ENCODE measurements around the gene KCTD7. TPM values are rescaled to one million over a fixed set of nuclear protein-coding genes. Genes with fewer than 3 reads are reported as not detected.
"Not testable (repeated sequence)": the region's sequence is repeated elsewhere in the genome, so short reads cannot be mapped to it uniquely, and the experiment has no call there.

The KCTD7 gene
- polyA plus RNA-seq, 4 donors: 2.5 to 18.4 (median 3.8) TPM

GRCh38 chr7:66588856-66589570 is 39.7 kb upstream of the KCTD7 start:
- FAIRE-seq: not testable (repeated sequence)
- WGBS, 3 donors: 68 to 69% (median 69%) methylated on average over 5 of the region's 5 CpGs

GRCh38 chr7:66590302-66591057 is 38.2 kb upstream of the KCTD7 start:
- DNase-seq; H3K4me1 ChIP-seq (ENCODE audit: control insufficient read depth in 3 of 3, insufficient read depth in 2 of 3, low read depth in 1 of 3, low read length in 2 of 3); H3K27me3 ChIP-seq (ENCODE audit: control insufficient read depth in 3 of 3, insufficient read depth in 3 of 3, low read length in 3 of 3); FAIRE-seq; H3K36me3 ChIP-seq (ENCODE audit: control insufficient read depth in 3 of 3, insufficient read depth in 2 of 3, low read depth in 1 of 3, low read length in 3 of 3); H3K9me3 ChIP-seq (ENCODE audit: control insufficient read depth in 2 of 2, insufficient read depth in 1 of 2, low read depth in 1 of 2, low read length in 1 of 2): not testable (repeated sequence)
- H3K4me3 ChIP-seq (ENCODE audit: low read depth in 1 of 3, low read length in 3 of 3): peak overlapping the region in 2 of 3 donors; percentile 31 to 96
- 53 to 62% (median 57%) methylated on average over 11 of the region's 11 CpGs for WGBS, 3 donors
- H3K27ac ChIP-seq (ENCODE audit: low read depth in 1 of 3, low read length in 2 of 3): peak overlapping the region in 1 of 3 donors; percentile 24

More at GRCh38 chr7:66588856-66589570, 39.7 kb upstream of the KCTD7 start:
- not testable (repeated sequence) for H3K4me1 ChIP-seq (ENCODE audit: control insufficient read depth in 3 of 3, insufficient read depth in 2 of 3, low read depth in 1 of 3, low read length in 2 of 3); DNase-seq; H3K9me3 ChIP-seq (ENCODE audit: control insufficient read depth in 2 of 2, insufficient read depth in 1 of 2, low read depth in 1 of 2, low read length in 1 of 2); H3K27ac ChIP-seq (ENCODE audit: low read depth in 1 of 3, low read length in 2 of 3); H3K4me3 ChIP-seq (ENCODE audit: low read depth in 1 of 3, low read length in 3 of 3); H3K27me3 ChIP-seq (ENCODE audit: control insufficient read depth in 3 of 3, insufficient read depth in 3 of 3, low read length in 3 of 3)
- peaks cover 0 to 12% (median 0%) of the 10 kb centered on the region in 3 donors for H3K36me3 ChIP-seq (ENCODE audit: control insufficient read depth in 3 of 3, insufficient read depth in 2 of 3, low read depth in 1 of 3, low read length in 3 of 3)

- not testable (repeated sequence) for H3K36me3 ChIP-seq (ENCODE audit: control insufficient read depth in 3 of 3, insufficient read depth in 2 of 3, low read depth in 1 of 3, low read length in 3 of 3); FAIRE-seq; H3K9me3 ChIP-seq (ENCODE audit: control insufficient read depth in 2 of 2, insufficient read depth in 1 of 2, low read depth in 1 of 2, low read length in 1 of 2); H3K4me1 ChIP-seq (ENCODE audit: control insufficient read depth in 3 of 3, insufficient read depth in 2 of 3, low read depth in 1 of 3, low read length in 2 of 3); H3K27me3 ChIP-seq (ENCODE audit: control insufficient read depth in 3 of 3, insufficient read depth in 3 of 3, low read length in 3 of 3)
- H3K27ac ChIP-seq (ENCODE audit: low read depth in 1 of 3, low read length in 2 of 3): peak overlapping the region; percentile 92 to 99 (median 98)
- H3K4me3 ChIP-seq (ENCODE audit: low read depth in 1 of 3, low read length in 3 of 3): peak overlapping the region; percentile 84 to 96 (median 93)
- 2 to 6% (median 6%) methylated on average over 35 of the region's 35 CpGs for WGBS, 3 donors
- peak; percentile 25 to 35 for DNase-seq
Measured at GRCh38 chr7:66591058-66591798, 37.5 kb upstream of the KCTD7 start.

- peaks cover 0 to 6% of the 10 kb centered on the region in 2 donors for H3K9me3 ChIP-seq (ENCODE audit: control insufficient read depth in 2 of 2, insufficient read depth in 1 of 2, low read depth in 1 of 2, low read length in 1 of 2)
- WGBS, 3 donors: 0% methylated on average over 58 to 83 of the region's 83 CpGs
- peak; percentile 97 to 98 for DNase-seq
- H3K27me3 ChIP-seq (ENCODE audit: control insufficient read depth in 3 of 3, insufficient read depth in 3 of 3, low read length in 3 of 3): no peaks in the 10 kb centered on the region
- peak overlapping the region; percentile 92 to 99 (median 98) for H3K27ac ChIP-seq (ENCODE audit: low read depth in 1 of 3, low read length in 2 of 3)
- H3K4me1 ChIP-seq (ENCODE audit: control insufficient read depth in 3 of 3, insufficient read depth in 2 of 3, low read depth in 1 of 3, low read length in 2 of 3): peaks cover 2 to 10% (median 2%) of the 10 kb centered on the region in 3 donors
- peak overlapping the region; percentile 84 to 96 (median 93) for H3K4me3 ChIP-seq (ENCODE audit: low read depth in 1 of 3, low read length in 3 of 3)
- H3K36me3 ChIP-seq (ENCODE audit: control insufficient read depth in 3 of 3, insufficient read depth in 2 of 3, low read depth in 1 of 3, low read length in 3 of 3): peaks cover 0 to 6% (median 0%) of the 10 kb centered on the region in 3 donors
- FAIRE-seq: no peak
Measured at GRCh38 chr7:66591799-66592596, 36.7 kb upstream of the KCTD7 start.

- not testable (repeated sequence) for DNase-seq; H3K27me3 ChIP-seq (ENCODE audit: control insufficient read depth in 3 of 3, insufficient read depth in 3 of 3, low read length in 3 of 3); H3K9me3 ChIP-seq (ENCODE audit: control insufficient read depth in 2 of 2, insufficient read depth in 1 of 2, low read depth in 1 of 2, low read length in 1 of 2); H3K36me3 ChIP-seq (ENCODE audit: control insufficient read depth in 3 of 3, insufficient read depth in 2 of 3, low read depth in 1 of 3, low read length in 3 of 3); FAIRE-seq
- peak overlapping the region; percentile 0 to 99 (median 98) for H3K27ac ChIP-seq (ENCODE audit: low read depth in 1 of 3, low read length in 2 of 3)
- H3K4me3 ChIP-seq (ENCODE audit: low read depth in 1 of 3, low read length in 3 of 3): peak overlapping the region in 2 of 3 donors; percentile 84 to 96
- 31 to 36% (median 31%) methylated on average over 4 of the region's 4 CpGs for WGBS, 3 donors
- H3K4me1 ChIP-seq (ENCODE audit: control insufficient read depth in 3 of 3, insufficient read depth in 2 of 3, low read depth in 1 of 3, low read length in 2 of 3): peaks cover 2 to 17% (median 2%) of the 10 kb centered on the region in 3 donors
Measured at GRCh38 chr7:66592597-66593146, 36.0 kb upstream of the KCTD7 start.

- H3K36me3 ChIP-seq (ENCODE audit: control insufficient read depth in 3 of 3, insufficient read depth in 2 of 3, low read depth in 1 of 3, low read length in 3 of 3); DNase-seq; H3K9me3 ChIP-seq (ENCODE audit: control insufficient read depth in 2 of 2, insufficient read depth in 1 of 2, low read depth in 1 of 2, low read length in 1 of 2); H3K27ac ChIP-seq (ENCODE audit: low read depth in 1 of 3, low read length in 2 of 3); H3K4me3 ChIP-seq (ENCODE audit: low read depth in 1 of 3, low read length in 3 of 3); H3K27me3 ChIP-seq (ENCODE audit: control insufficient read depth in 3 of 3, insufficient read depth in 3 of 3, low read length in 3 of 3); FAIRE-seq: not testable (repeated sequence)
- 90 to 97% (median 96%) methylated on average over 8 of the region's 8 CpGs for WGBS, 3 donors
- H3K4me1 ChIP-seq (ENCODE audit: control insufficient read depth in 3 of 3, insufficient read depth in 2 of 3, low read depth in 1 of 3, low read length in 2 of 3): peaks cover 2 to 17% (median 2%) of the 10 kb centered on the region in 3 donors
Measured at GRCh38 chr7:66594082-66594481, 34.6 kb upstream of the KCTD7 start.

- Histone ChIP-seq H3K36me3 (ENCODE audit: control insufficient read depth in 3 of 3, insufficient read depth in 2 of 3, low read depth in 1 of 3, low read length in 3 of 3) (no peaks in the 10 kb centered on the region), H3K4me1 (ENCODE audit: control insufficient read depth in 3 of 3, insufficient read depth in 2 of 3, low read depth in 1 of 3, low read length in 2 of 3) (peaks cover 0 to 16% (median 0%) of the 10 kb centered on the region in 3 donors), H3K9me3 (ENCODE audit: control insufficient read depth in 2 of 2, insufficient read depth in 1 of 2, low read depth in 1 of 2, low read length in 1 of 2) (peaks cover 0 to 11% of the 10 kb centered on the region in 2 donors), H3K4me3 (ENCODE audit: low read depth in 1 of 3, low read length in 3 of 3) (no peak overlapping the region), H3K27me3 (ENCODE audit: control insufficient read depth in 3 of 3, insufficient read depth in 3 of 3, low read length in 3 of 3) (no peaks in the 10 kb centered on the region), H3K27ac (ENCODE audit: low read depth in 1 of 3, low read length in 2 of 3) (no peak overlapping the region)
- DNase-seq: peak in 1 of 2 donors; percentile 73
- FAIRE-seq: no peak
- WGBS, 3 donors: 19 to 50% (median 22%) methylated on average over 2 of the region's 2 CpGs
Measured at GRCh38 chr7:66597461-66597860, 31.2 kb upstream of the KCTD7 start.
